ENCODE results near the gene ATP23.

ATP23 gene

DNA sequence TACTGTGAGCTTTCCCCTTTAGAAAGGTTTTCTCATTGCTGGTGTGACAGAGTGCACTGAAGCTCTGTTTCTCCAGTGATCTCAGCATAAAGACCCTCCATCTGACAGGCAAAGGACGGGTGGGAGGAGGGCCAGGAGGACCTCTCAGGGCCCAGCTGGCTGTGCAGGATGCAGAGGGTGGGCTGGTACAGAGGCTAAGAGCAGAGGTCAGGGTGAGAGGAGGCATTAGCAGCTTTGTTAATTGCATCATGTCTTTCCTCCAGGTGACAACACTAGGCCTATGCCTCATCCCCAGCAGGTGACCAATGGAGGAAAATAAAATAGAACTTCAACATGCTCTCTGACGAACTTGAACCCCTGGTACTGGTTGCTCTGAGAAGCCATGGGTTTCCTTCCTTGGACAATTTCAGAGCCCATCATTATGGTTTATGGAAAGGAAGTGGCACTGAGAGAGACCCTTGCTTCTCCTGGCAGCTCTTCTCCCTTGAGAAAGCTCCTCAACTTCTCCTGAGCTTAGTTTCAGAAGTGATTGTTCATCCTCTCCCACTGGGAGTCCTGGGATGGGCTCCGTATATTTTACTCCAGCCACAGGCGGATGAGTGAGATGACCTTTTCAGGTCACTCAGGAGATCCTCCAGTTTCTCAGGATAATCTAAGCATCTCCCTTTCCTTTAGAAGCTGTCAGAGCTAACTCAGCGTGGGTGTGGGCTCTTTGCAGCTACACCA, 45.8 kb upstream of the ATP23 start:
- H3K27ac Mint-ChIP-seq, result peak overlapping the region; percentile 100
- no peak for TF ChIP-seq CTCF (IDR thresholded peaks at IDR 0.05; ENCODE audit: unreplicated experiment in 3 of 3)
- peaks cover 85% of the 10 kb centered on the region for H3K4me1 Mint-ChIP-seq
- H3K27me3 Mint-ChIP-seq (ENCODE audit: low read depth), result no peaks in the 10 kb centered on the region
- no peaks in the 10 kb centered on the region for H3K36me3 Mint-ChIP-seq (ENCODE audit: low read depth)
- H3K9me3 Mint-ChIP-seq, result no peaks in the 10 kb centered on the region
- H3K4me3 Mint-ChIP-seq, result peak overlapping the region; percentile 77 to 80 (median 79)

DNA sequence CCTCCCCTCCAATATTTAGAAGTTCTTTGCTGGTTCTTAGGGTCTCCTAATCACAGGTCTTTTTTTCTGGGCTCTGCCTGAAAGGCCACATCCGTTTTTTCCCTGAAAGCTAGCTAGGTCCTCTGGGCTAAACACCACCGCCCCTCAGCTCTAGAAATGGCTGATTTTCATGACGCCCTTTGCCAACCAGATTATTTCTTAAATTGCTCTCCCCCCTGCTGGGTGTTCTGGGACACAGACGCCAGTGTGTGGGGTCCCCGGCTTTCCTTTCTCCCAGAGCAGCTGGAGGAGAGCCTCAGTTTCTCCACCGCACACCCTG, 45.3 kb upstream of the ATP23 start:
- no peak for TF ChIP-seq CTCF (IDR thresholded peaks at IDR 0.05; ENCODE audit: unreplicated experiment in 3 of 3)
- Mint-ChIP-seq H3K36me3 (ENCODE audit: low read depth) (no peaks in the 10 kb centered on the region), H3K9me3 (no peaks in the 10 kb centered on the region), H3K4me1 (peaks cover 80% of the 10 kb centered on the region), H3K27me3 (ENCODE audit: low read depth) (no peaks in the 10 kb centered on the region), H3K4me3 (peak overlapping the region; percentile 77 to 80 (median 79)), H3K27ac (peak overlapping the region; percentile 100)

GRCh38 chr12:57896434-57897201, 44.7 kb upstream of the ATP23 start:
- Mint-ChIP-seq H3K9me3 (no peaks in the 10 kb centered on the region), H3K36me3 (ENCODE audit: low read depth) (no peaks in the 10 kb centered on the region), H3K27me3 (ENCODE audit: low read depth) (no peaks in the 10 kb centered on the region), H3K4me1 (peaks cover 77% of the 10 kb centered on the region), H3K4me3 (peak overlapping the region; percentile 85 to 89 (median 86)), H3K27ac (peak overlapping the region; percentile 100)
- peak in 1 of 3 experiments; percentile 25 for TF ChIP-seq CTCF (IDR thresholded peaks at IDR 0.05; ENCODE audit: unreplicated experiment in 3 of 3)

DNA sequence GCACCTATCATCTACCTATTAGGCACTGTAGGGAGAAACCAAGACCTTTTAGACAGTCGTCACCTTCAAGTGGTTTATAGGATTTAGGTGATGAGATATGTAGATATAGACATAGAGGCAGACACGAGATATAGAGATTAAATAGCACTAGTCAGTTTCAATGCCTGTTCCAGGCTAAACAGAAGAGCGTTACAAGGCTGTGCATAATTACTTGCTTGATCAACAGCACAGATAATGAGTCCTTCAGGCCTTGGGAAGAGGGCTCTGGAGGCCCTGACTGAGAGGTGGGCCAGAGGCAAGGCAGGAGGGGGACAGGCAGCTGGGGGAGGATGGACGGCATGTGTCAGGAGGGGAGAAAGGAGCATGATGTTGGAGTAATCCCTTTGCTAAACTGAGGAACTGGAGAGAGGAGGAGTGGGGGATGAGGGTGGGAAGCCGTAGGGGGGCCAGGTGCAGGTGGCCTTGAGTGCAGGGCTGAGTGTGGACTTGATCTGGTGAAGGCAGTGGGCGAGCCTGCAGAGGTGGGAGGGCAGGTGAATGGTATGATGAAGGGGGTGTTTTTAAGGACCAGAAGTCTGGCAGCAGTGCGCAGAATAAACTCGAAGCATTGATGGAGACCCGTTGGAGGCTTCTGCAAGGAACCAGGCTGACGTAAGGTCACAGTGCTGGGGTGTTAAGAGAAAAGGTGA, 43.9 kb upstream of the ATP23 start:
- no peaks in the 10 kb centered on the region for H3K36me3 Mint-ChIP-seq (ENCODE audit: low read depth)
- peak overlapping the region; percentile 85 to 89 (median 86) for H3K4me3 Mint-ChIP-seq
- TF ChIP-seq CTCF (IDR thresholded peaks at IDR 0.05; ENCODE audit: unreplicated experiment in 3 of 3), result no peak
- H3K27me3 Mint-ChIP-seq (ENCODE audit: low read depth), result no peaks in the 10 kb centered on the region
- H3K9me3 Mint-ChIP-seq, result no peaks in the 10 kb centered on the region
- peaks cover 71% of the 10 kb centered on the region for H3K4me1 Mint-ChIP-seq
- peak overlapping the region; percentile 100 for H3K27ac Mint-ChIP-seq

DNA sequence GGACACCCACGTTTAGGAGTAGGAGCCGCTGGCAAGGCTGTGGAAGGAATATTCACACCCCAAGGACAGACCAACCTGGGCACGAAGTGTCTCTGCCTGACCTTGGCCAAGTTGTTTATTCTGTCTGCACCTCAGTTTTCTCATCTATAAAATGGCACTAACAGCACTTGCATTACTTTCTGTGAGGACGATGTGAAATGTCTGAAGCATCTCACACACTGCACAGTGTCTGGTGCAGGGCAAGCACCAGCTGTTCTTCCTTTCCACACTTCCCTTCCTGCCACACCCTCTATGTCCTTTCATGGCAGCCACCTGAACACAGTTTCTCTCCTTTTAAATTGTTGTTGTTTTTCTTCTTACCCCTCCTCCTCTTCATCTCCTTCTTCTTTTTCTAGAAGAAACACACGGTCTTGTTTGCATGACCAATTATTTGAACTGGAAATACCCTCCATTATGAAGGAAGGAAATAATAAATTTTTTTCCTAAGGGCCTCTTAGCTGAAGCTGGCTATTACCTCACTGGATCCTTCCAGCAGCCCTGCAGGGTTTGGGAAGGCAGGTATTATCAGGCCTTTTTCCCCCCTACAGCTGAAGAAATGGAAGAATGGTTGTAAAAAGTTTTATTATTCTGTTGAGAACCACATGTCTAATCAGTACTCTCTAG, 42.9 kb upstream of the ATP23 start:
- no peak for TF ChIP-seq CTCF (IDR thresholded peaks at IDR 0.05; ENCODE audit: unreplicated experiment in 3 of 3)
- Mint-ChIP-seq H3K27ac (peak overlapping the region; percentile 100), H3K4me3 (peak overlapping the region; percentile 32 to 75 (median 62)), H3K4me1 (peaks cover 70% of the 10 kb centered on the region), H3K9me3 (no peaks in the 10 kb centered on the region), H3K27me3 (ENCODE audit: low read depth) (no peaks in the 10 kb centered on the region), H3K36me3 (ENCODE audit: low read depth) (no peaks in the 10 kb centered on the region)
